GM12878 (cell line): ENCODE data around the gene IRAK2. TPM values are rescaled to one million over a fixed set of nuclear protein-coding genes. Genes with fewer than 3 reads are reported as not detected.

Experiments used
- ATAC-seq: fragments of 200-7000 bp; cut with Tn5 transposase; 3 replicates; pipeline ENCODE4 v1.9.1; 2020; ENCODE audit warnings: mild to moderate bottlenecking, moderate library complexity
- BruUV-seq: library from RNA; stranded (reverse); fragments of 400-500 nt; replicated peaks from 2 replicates; lab custom pipeline; 2021; lab: Mats Ljungman, UMichigan
- CTCF ChIA-PET: fragments of 300-600 bp; sonication (Branson Sonifier 250); formaldehyde crosslinking; extraction: SDS; loops from one replicate; lab custom pipeline; 2021; ENCODE audit warnings: inconsistent platforms; lab: Yijun Ruan, JAX
- POLR2A ChIA-PET: fragments of 350-600 bp; formaldehyde crosslinking; extraction: SDS; loops from one replicate; lab custom pipeline; 2021; ENCODE audit warnings: inconsistent platforms; lab: Charles Lee
- RAD21 ChIA-PET: fragments of 300-600 bp; sonication (Branson Sonifier 250); formaldehyde crosslinking; loops from one replicate; lab custom pipeline; 2023; ENCODE audit warnings: antibody characterized with exemption; ENCODE audit not compliant: unreplicated experiment; lab: Charles Lee
- SMC1A ChIA-PET: fragments of 300-600 bp; sonication (Branson Sonifier 250); formaldehyde crosslinking; loops from one replicate; lab custom pipeline; 2023; ENCODE audit not compliant: unreplicated experiment, uncharacterized antibody; lab: Charles Lee
- DNase-seq: peaks from one replicate; pipeline ENCODE4 v3.0.0-alpha.2; 2011; ENCODE audit warnings: low read depth, low spot score
- FAIRE-seq: peaks from 3 replicates; lab custom pipeline; 2011; peaks lifted over from hg19 to GRCh38; lab: Jason Lieb, UNC
- H2AFZ ChIP-seq: 2 replicates; pipeline ENCODE4 v1.6.0; 2011; ENCODE audit warnings: low read depth, low read length, control low read depth; ENCODE audit not compliant: control insufficient read depth
- H3K27ac ChIP-seq: 2 replicates; pipeline ENCODE4 v1.5.1; 2011; ENCODE audit warnings: control low read depth; ENCODE audit not compliant: control insufficient read depth, insufficient read depth
- H3K27me3 ChIP-seq, 2 experiments: replicated peaks in 1 of 2; 2 replicates each; pipeline versions ENCODE4 v1.6.0 to v1.6.1; 2011; ENCODE audit warnings: low read length in 1 of 2; ENCODE audit not compliant: control insufficient read depth in 2 of 2, insufficient read depth in 2 of 2
- H3K36me3 ChIP-seq, 2 experiments: 2 replicates each; pipeline ENCODE4 v1.5.1; 2011; ENCODE audit warnings: low read length in 1 of 2; ENCODE audit not compliant: control insufficient read depth in 2 of 2, insufficient read depth in 2 of 2
- H3K4me1 ChIP-seq: 2 replicates; pipeline ENCODE4 v1.6.1; 2011; ENCODE audit warnings: mild to moderate bottlenecking, low read length, moderate library complexity, mixed read lengths; ENCODE audit not compliant: control insufficient read depth, insufficient read depth
- H3K4me2 ChIP-seq: 2 replicates; pipeline ENCODE4 v1.6.0; 2011; ENCODE audit warnings: control low read depth; ENCODE audit not compliant: control insufficient read depth, insufficient read depth
- H3K4me3 ChIP-seq: fragments of 200-600 bp; sonication (generic); 2 replicates; pipeline ENCODE4 v1.5.1; 2016
- H3K79me2 ChIP-seq: 2 replicates; pipeline ENCODE4 v1.6.0; 2011; ENCODE audit warnings: low read length; ENCODE audit not compliant: control insufficient read depth, insufficient read depth
- H3K9ac ChIP-seq: 2 replicates; pipeline ENCODE4 v1.8.0; 2011; ENCODE audit warnings: low read length, control low read depth, mixed read lengths; ENCODE audit not compliant: control insufficient read depth, insufficient read depth
- H3K9me3 ChIP-seq: replicated peaks from 3 replicates; pipeline ENCODE4 v1.5.1; 2011; ENCODE audit warnings: mild to moderate bottlenecking, low read length; ENCODE audit not compliant: control insufficient read depth, insufficient read depth
- H4K20me1 ChIP-seq: 2 replicates; pipeline ENCODE4 v1.6.0; 2011; ENCODE audit not compliant: control insufficient read depth, insufficient read depth
- BCL3 ChIP-seq: IDR thresholded peaks from 2 replicates; pipeline ENCODE4 v1.6.1; 2011; ENCODE audit warnings: borderline replicate concordance, low read depth, mild to moderate bottlenecking, moderate library complexity, low read length; ENCODE audit not compliant: insufficient read depth, poor library complexity, severe bottlenecking
- PAX8 ChIP-seq: fragments of 450-650 bp; IDR thresholded peaks from 2 replicates; pipeline ENCODE4 v1.6.1; 2017; ENCODE audit warnings: mild to moderate bottlenecking, moderate library complexity
- SMAD5 ChIP-seq: IDR thresholded peaks from 2 replicates; pipeline ENCODE4 v1.6.1; 2016; ENCODE audit warnings: antibody characterized with exemption, low read depth
- ZNF687 ChIP-seq: fragments of 450-650 bp; IDR thresholded peaks from 2 replicates; pipeline ENCODE4 v1.6.1; 2017; ENCODE audit warnings: mild to moderate bottlenecking, moderate library complexity
- WGBS: methylation state at CpG from one replicate; pipeline ENCODE4 v1.1.6; 2016; ENCODE audit warnings: low lambda C conversion rate; ENCODE audit not compliant: insufficient replicate concordance, insufficient coverage; ENCODE audit errors: missing lambda C conversion rate; 5-methylcytosine and 5-hydroxymethylcytosine counted together
- in situ Hi-C: fragments of 300-500 bp; cut with MboI; formaldehyde crosslinking; loops from 9 replicates; pipeline ENCODE4 v1.14.3; 2018; ENCODE audit warnings: mixed read lengths
- intact Hi-C: fragments of 100-400 bp; cut with micrococcal nuclease; formaldehyde crosslinking; loops from one replicate; pipeline ENCODE4 v1.14.2; 2022; ENCODE audit not compliant: unreplicated experiment
- polyA plus RNA-seq, 11 experiments: library from polyadenylated mRNA; depleted of rRNA in 4 of 11; unstranded in 6 of 11; stranded (reverse) in 5 of 11; fragments of >200 nt; fragmentation: Nextera tagmentation in 4 of 11; fragmentation: Illumina TruSeq in 1 of 11; extraction: Ambion mirVana in 4 of 11; extraction: Trizol in 1 of 11; gene quantifications; 1 replicate in 1 of 11; 2 replicates in 10 of 11; pipeline versions ENCODE4 v1.2.1 to v1.2.3, GENCODE V29; 2011 to 2016; ENCODE audit warnings: inconsistent platforms in 2 of 11, missing spikeins in 2 of 11, low read depth in 1 of 11
- total RNA-seq, 4 experiments: library from RNA; depleted of rRNA in 3 of 4; stranded (reverse); fragments of >200 nt in 3 of 4; fragmentation: Illumina TruSeq in 1 of 4; extraction: Trizol in 1 of 4; gene quantifications; 2 replicates each; pipeline versions ENCODE4 v1.2.1 to v1.2.3, GENCODE V29; 2013 to 2021
- TF ChIP-seq, protein P1 (sequence below): fragments of 450-650 bp; IDR thresholded peaks from 2 replicates; pipeline ENCODE4 v1.6.1; 2017; ENCODE audit warnings: borderline replicate concordance
- TF ChIP-seq, protein P2 (sequence below): fragments of 450-650 bp; IDR thresholded peaks from 2 replicates; pipeline ENCODE4 v1.6.1; 2016; ENCODE audit warnings: mild to moderate bottlenecking, moderate library complexity, borderline replicate concordance
- TF ChIP-seq, protein P3 (sequence below): IDR thresholded peaks from 2 replicates; pipeline ENCODE4 v1.6.1; 2011; ENCODE audit warnings: low read depth, low read length, improper control_type of control experiment, borderline replicate concordance

The IRAK2 gene
- total and polyA plus RNA-seq, 10 of the 15 experiments (the other 5 are each of a cell fraction or from before 2014, with no cell fraction given), result 0.48 to 5.7 (median 4.5) TPM

- H3K79me2 ChIP-seq, result no peaks in the 10 kb centered on the region; the same call in 1 of the 2 replicates
- ATAC-seq (no peak), FAIRE-seq (no peak), DNase-seq (no peak)
- SMC1A ChIA-PET, result interaction anchor here (0.8 kb wide), 1 partner anchor 125 kb away, joined by 4 read pairs; no protein-coding TSS in a partner anchor
- no TSS peak for BruUV-seq
- no peaks in the 10 kb centered on the region for H3K27me3 ChIP-seq
- POLR2A ChIA-PET, result no interaction called here
- WGBS, result 87% methylated on average over 12 of the region's 12 CpGs
- H3K4me3 ChIP-seq, result no peak overlapping the region
- no peak overlapping the region for H3K9ac ChIP-seq
- intact Hi-C loops (no loop called here), in situ Hi-C loops (no loop called here)
- CTCF ChIA-PET, result interaction anchor here (1.2 kb wide), 1 partner anchor 24 kb away, joined by 5 read pairs; no protein-coding TSS in a partner anchor
- no peak overlapping the region for H3K4me2 ChIP-seq
- no peak overlapping the region for H3K27ac ChIP-seq
- H3K4me1 ChIP-seq, result peaks cover 12% of the 10 kb centered on the region; the same call in 1 of the 2 replicates
- no peak overlapping the region for H2AFZ ChIP-seq
- H3K9me3 ChIP-seq, result no peaks in the 10 kb centered on the region
- peaks cover 8 to 14% of the 10 kb centered on the region in 2 experiments for H3K36me3 ChIP-seq
- no peaks in the 10 kb centered on the region; the same call in 1 of the 2 replicates for H4K20me1 ChIP-seq
- RAD21 ChIA-PET, result no interaction called here
- TF ChIP-seq, protein P1, sequence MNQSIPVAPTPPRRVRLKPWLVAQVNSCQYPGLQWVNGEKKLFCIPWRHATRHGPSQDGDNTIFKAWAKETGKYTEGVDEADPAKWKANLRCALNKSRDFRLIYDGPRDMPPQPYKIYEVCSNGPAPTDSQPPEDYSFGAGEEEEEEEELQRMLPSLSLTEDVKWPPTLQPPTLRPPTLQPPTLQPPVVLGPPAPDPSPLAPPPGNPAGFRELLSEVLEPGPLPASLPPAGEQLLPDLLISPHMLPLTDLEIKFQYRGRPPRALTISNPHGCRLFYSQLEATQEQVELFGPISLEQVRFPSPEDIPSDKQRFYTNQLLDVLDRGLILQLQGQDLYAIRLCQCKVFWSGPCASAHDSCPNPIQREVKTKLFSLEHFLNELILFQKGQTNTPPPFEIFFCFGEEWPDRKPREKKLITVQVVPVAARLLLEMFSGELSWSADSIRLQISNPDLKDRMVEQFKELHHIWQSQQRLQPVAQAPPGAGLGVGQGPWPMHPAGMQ, result no peak
- TF ChIP-seq ZNF687, result no peak
- no peak for TF ChIP-seq BCL3
- no peak for TF ChIP-seq PAX8
- no peak for TF ChIP-seq SMAD5
- TF ChIP-seq, protein P2, sequence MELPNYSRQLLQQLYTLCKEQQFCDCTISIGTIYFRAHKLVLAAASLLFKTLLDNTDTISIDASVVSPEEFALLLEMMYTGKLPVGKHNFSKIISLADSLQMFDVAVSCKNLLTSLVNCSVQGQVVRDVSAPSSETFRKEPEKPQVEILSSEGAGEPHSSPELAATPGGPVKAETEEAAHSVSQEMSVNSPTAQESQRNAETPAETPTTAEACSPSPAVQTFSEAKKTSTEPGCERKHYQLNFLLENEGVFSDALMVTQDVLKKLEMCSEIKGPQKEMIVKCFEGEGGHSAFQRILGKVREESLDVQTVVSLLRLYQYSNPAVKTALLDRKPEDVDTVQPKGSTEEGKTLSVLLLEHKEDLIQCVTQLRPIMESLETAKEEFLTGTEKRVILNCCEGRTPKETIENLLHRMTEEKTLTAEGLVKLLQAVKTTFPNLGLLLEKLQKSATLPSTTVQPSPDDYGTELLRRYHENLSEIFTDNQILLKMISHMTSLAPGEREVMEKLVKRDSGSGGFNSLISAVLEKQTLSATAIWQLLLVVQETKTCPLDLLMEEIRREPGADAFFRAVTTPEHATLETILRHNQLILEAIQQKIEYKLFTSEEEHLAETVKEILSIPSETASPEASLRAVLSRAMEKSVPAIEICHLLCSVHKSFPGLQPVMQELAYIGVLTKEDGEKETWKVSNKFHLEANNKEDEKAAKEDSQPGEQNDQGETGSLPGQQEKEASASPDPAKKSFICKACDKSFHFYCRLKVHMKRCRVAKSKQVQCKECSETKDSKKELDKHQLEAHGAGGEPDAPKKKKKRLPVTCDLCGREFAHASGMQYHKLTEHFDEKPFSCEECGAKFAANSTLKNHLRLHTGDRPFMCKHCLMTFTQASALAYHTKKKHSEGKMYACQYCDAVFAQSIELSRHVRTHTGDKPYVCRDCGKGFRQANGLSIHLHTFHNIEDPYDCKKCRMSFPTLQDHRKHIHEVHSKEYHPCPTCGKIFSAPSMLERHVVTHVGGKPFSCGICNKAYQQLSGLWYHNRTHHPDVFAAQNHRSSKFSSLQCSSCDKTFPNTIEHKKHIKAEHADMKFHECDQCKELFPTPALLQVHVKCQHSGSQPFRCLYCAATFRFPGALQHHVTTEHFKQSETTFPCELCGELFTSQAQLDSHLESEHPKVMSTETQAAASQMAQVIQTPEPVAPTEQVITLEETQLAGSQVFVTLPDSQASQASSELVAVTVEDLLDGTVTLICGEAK, result no peak
- TF ChIP-seq, protein P3, sequence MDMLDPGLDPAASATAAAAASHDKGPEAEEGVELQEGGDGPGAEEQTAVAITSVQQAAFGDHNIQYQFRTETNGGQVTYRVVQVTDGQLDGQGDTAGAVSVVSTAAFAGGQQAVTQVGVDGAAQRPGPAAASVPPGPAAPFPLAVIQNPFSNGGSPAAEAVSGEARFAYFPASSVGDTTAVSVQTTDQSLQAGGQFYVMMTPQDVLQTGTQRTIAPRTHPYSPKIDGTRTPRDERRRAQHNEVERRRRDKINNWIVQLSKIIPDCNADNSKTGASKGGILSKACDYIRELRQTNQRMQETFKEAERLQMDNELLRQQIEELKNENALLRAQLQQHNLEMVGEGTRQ, result no peak
Observed at GRCh38 chr3:10287936-10288574, 123.3 kb downstream of the IRAK2 start.
